ENCODE measurements around the gene NAA16.

The NAA16 gene

DNA sequence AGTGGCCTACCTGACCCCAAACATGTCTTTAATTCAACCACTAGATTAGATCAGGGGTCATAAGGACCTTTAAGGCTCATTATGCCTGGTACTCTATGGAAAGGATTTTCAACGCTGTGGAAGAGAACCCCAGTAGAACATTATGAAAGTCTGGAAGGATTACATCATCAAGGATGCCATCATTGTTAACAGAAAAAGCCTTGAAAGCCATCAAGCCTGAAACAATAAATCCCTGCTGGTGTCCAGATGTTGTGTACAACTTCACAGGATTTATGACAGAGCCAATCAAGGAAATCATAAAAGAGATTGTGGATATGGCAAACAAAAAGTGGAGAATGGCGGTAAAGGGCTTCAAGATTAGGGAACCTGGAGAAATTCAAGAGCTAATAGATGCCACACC, 59.7 kb downstream of the NAA16 start:
- in situ Hi-C loops (cut with HindIII; ENCODE audit: low sequenced_read_pairs), result no loop called here
- TF ChIP-seq, protein P1, sequence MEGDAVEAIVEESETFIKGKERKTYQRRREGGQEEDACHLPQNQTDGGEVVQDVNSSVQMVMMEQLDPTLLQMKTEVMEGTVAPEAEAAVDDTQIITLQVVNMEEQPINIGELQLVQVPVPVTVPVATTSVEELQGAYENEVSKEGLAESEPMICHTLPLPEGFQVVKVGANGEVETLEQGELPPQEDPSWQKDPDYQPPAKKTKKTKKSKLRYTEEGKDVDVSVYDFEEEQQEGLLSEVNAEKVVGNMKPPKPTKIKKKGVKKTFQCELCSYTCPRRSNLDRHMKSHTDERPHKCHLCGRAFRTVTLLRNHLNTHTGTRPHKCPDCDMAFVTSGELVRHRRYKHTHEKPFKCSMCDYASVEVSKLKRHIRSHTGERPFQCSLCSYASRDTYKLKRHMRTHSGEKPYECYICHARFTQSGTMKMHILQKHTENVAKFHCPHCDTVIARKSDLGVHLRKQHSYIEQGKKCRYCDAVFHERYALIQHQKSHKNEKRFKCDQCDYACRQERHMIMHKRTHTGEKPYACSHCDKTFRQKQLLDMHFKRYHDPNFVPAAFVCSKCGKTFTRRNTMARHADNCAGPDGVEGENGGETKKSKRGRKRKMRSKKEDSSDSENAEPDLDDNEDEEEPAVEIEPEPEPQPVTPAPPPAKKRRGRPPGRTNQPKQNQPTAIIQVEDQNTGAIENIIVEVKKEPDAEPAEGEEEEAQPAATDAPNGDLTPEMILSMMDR (IDR thresholded peaks at IDR 0.05; ENCODE audit: low read depth, low read length), result no peak
- H3K4me3 ChIP-seq (ENCODE audit: low read depth, low read length), result no peak overlapping the region
- DNase-seq (ENCODE audit: low read depth, low spot score), result no peak

DNA sequence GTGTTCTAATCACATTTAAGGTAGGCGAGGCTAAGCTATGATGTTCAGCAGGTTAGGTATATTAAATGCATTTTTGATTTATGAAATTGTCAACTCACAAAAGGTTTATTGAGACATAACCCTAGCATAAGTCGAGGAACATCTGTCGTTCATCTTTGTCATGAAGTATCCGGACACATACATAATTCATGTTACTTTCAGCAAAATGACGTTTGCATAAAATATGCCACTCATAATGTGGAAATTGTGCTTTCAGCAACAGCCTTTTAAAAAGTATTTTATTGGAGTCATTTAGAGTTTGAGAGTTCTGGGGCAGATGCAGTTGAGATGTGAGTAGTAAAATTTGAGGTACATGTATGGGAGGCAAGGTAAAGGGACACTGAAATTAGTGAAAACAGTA, 66.4 kb downstream of the NAA16 start:
- in situ Hi-C loops (cut with HindIII; ENCODE audit: low sequenced_read_pairs), result no loop called here
- TF ChIP-seq, protein P1 (IDR thresholded peaks at IDR 0.05; ENCODE audit: low read depth, low read length), result no peak
- no peak overlapping the region for H3K4me3 ChIP-seq (ENCODE audit: low read depth, low read length)
- no peak for DNase-seq (ENCODE audit: low read depth, low spot score)

DNA sequence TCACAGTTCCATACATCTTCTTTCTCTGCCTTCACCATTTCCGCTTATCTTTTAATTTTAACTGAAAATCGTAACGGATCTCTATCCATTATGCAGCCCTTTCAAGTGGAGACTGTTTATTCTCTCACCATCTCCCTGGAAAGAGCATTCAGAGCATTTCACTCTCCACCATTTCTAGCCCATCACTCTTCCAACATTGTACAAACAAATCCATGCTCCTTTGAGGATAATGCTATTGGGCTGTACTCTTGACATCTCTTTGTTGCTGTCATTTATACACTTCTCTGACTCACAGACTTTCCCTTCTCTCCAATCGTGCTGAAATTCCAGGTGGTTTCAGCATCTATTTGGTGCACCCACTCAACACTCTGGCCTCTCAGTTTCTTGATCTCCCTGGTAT, 71.4 kb downstream of the NAA16 start:
- no peak for DNase-seq (ENCODE audit: low read depth, low spot score)
- no peak overlapping the region for H3K4me3 ChIP-seq (ENCODE audit: low read depth, low read length)
- in situ Hi-C loops (cut with HindIII; ENCODE audit: low sequenced_read_pairs), result no loop called here
- TF ChIP-seq, protein P1 (IDR thresholded peaks at IDR 0.05; ENCODE audit: low read depth, low read length), result no peak

DNA sequence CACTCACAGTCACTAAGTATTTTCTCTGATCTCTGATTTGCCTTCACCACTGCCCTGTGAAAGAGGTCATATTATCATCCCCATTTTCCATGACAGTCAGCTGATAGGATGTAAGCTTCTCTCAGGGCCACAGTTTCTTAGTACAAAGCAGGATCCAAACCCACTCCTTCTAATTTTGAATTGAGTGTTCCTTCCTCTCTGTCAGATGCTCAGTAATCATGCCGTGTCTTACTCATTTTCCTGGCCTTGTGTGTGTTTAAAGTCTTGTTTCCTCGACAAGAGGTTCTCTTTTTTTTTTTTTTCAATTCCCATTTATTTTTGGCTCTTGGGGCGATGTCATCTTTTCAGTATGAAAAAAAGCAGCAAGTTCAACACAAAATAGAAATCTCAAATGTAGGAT, 72.3 kb downstream of the NAA16 start:
- no peak for DNase-seq (ENCODE audit: low read depth, low spot score)
- H3K4me3 ChIP-seq (ENCODE audit: low read depth, low read length), result no peak overlapping the region
- TF ChIP-seq, protein P1 (IDR thresholded peaks at IDR 0.05; ENCODE audit: low read depth, low read length), result no peak
- in situ Hi-C loops (cut with HindIII; ENCODE audit: low sequenced_read_pairs), result no loop called here

DNA sequence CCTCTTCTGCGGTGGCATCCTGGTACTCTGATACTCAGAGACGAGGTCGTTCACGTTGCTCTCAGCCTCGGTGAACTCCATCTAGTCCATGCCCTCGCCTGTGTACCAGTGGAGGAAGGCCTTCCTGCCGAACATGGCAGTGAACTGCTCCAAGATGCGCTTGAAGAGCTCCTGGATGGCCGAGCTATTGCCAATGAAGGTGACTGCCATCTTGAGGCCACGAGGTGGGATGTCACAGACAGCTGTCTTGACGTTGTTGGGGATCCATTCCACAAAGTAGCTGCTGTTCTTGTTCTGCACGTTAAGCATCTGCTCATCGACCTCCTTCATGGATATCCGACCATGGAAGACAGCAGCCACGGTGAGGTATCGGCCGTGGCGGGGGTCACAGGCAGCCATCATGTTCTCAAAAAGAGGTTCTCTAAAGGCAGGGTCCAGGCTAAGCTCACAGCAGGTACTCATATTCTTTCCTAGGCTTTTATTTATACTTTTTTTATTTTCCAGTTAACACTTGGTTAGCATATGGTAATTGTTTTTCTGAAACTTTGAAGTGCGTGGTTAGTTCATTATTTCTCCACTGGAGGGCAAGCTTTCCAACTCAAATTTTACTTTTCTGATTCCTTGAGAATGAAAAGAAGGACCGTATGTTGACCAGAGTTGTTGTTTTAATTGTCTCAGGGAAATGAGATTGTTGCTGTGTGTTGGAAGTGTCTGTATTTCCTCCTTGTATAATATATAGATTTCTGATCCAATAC, 73.9 kb downstream of the NAA16 start:
- peak; percentile 18 for DNase-seq (ENCODE audit: low read depth, low spot score)
- TF ChIP-seq, protein P1 (IDR thresholded peaks at IDR 0.05; ENCODE audit: low read depth, low read length), result peak; percentile 41
- no peak overlapping the region for H3K4me3 ChIP-seq (ENCODE audit: low read depth, low read length)
- in situ Hi-C loops (cut with HindIII; ENCODE audit: low sequenced_read_pairs), result no loop called here

DNA sequence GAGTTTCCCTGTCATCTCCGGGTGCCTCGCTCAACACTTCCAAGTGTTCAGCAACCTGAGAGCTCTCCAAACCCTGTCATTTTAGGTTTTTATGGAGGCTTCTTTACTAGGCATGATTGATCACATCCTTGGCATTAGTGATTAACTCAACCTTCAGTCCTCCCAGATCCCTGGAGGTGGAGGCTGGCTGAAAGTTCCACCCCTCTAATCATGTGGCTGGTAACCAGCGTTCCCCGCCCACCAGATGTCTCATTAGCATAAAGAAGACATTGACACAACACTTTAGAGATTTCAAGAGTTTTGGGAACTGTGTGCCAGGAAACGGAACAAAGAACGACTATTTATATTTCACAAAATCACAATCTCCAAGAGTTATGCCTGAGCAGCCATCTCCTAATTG, 75.1 kb downstream of the NAA16 start:
- in situ Hi-C loops (cut with HindIII; ENCODE audit: low sequenced_read_pairs), result no loop called here
- no peak for DNase-seq (ENCODE audit: low read depth, low spot score)
- TF ChIP-seq, protein P1 (IDR thresholded peaks at IDR 0.05; ENCODE audit: low read depth, low read length), result no peak
- H3K4me3 ChIP-seq (ENCODE audit: low read depth, low read length), result no peak overlapping the region

Measured in astrocyte of the spinal cord (primary cell).